ENCODE data around the gene FHOD3. TPM values are rescaled to one million over a fixed set of nuclear protein-coding genes. Genes with fewer than 3 reads are reported as not detected.

Gene FHOD3
- total and polyA plus RNA-seq, 2 of the 13 experiments (the other 11 are each of a cell fraction or from before 2014, with no cell fraction given) = 0.07 TPM; not detected in 1

DNA sequence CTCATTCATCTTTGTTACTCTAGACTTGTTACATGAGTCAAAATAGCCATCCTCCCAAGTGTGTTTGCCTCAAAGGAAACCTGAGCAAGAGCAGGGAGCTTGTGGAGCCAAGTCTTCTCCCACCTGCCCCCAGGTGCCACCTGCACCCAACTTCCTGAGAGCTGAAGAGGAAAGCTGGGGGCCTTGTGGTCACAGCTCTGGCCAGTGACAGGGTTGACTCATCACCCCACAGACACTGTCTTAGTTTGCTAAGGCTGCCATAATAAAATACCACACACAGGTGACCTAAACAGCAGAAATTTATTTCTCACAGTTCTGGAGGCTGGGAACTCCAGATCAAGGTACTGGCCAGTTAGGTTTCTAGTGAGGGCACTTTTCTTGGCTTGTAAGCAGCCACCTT, 431.7 kb downstream of the FHOD3 start:
- ChIA-PET CTCF (ENCODE audit: low intra/inter-chr PET ratio, low total read pairs) (no interaction called here), POLR2A (no interaction called here)
- in situ Hi-C loops (cut with HindIII; ENCODE audit: extremely low pct_ligation_motif_present, low pct_unique_long_range_greater_than_20kb) (no loop called here), intact Hi-C loops (cut with micrococcal nuclease; ENCODE audit: unreplicated experiment) (no loop called here)
- Histone ChIP-seq H3K27ac (ENCODE audit: extremely low read length, insufficient read depth, low read length) (no peak overlapping the region), H3K79me2 (ENCODE audit: insufficient read depth, low read length) (no peaks in the 10 kb centered on the region), H3K9ac (ENCODE audit: insufficient read depth, low read depth, low read length) (no peak overlapping the region), H2AFZ (ENCODE audit: low read length) (no peak overlapping the region), H3K27me3 (ENCODE audit: control insufficient read depth in 1 of 2, insufficient read depth in 2 of 2, low read length in 2 of 2) (peaks cover 3 to 14% of the 10 kb centered on the region in 2 experiments; a peak in 1 of 5 replicates), H3K4me3 (replicated peaks in 1 of 3; ENCODE audit: insufficient read depth in 1 of 3, low read depth in 2 of 3, low read length in 3 of 3) (no peak overlapping the region), H3K36me3 (replicated peaks in 1 of 2; ENCODE audit: control insufficient read depth in 1 of 2, insufficient read depth in 2 of 2, low read length in 2 of 2) (no peaks in the 10 kb centered on the region), H3K4me1 (ENCODE audit: insufficient read depth, low read length) (no peaks in the 10 kb centered on the region), H4K20me1 (ENCODE audit: insufficient read depth, low read length) (no peaks in the 10 kb centered on the region), H3K9me3 (ENCODE audit: low read length) (peaks cover 16% of the 10 kb centered on the region), H3K4me2 (ENCODE audit: low read depth, low read length) (no peak overlapping the region)
- BruUV-seq (replicated peaks) = no TSS peak
- no peak for FAIRE-seq
- TF ChIP-seq ZHX2 (IDR thresholded peaks at IDR 0.05; ENCODE audit: low read depth) (no peak), ZHX2 (CRISPR knock-in tag; IDR thresholded peaks at IDR 0.05; ENCODE audit: borderline replicate concordance) (no peak), TFDP2 (CRISPR knock-in tag; IDR thresholded peaks at IDR 0.05) (no peak)
- ATAC-seq = no peak
- no peak for DNase-seq (ENCODE audit: low spot score)

Data from HepG2 (cell line).